DMS153 treated with DMSO at 0.1 percent for 48 hours (cell line): ENCODE data around the gene FEZF2.

Experiments used
- DNase-seq: peaks from one replicate; lab custom pipeline; 2025; ENCODE audit not compliant: unreplicated experiment; lab: John Stamatoyannopoulos, UW

FEZF2 gene

GRCh38 chr3:62373215-62373614, at the start of gene FEZF2:
Gene FEZF2 (minus strand): TSS chr3:62373550. CDS start chr3:62372868, 682 bp downstream.
- DNase-seq, result no peak

- DNase-seq, result no peak
Observed at GRCh38 chr3:62421207-62421606, 47.9 kb upstream of the FEZF2 start.

- no peak for DNase-seq
Observed at GRCh38 chr3:62416144-62416543, 42.8 kb upstream of the FEZF2 start.

GRCh38 chr3:62415312-62415801, 42.0 kb upstream of the FEZF2 start:
- no peak for DNase-seq

GRCh38 chr3:62414786-62415185, 41.4 kb upstream of the FEZF2 start:
- DNase-seq, result no peak

- DNase-seq, result no peak
Observed at GRCh38 chr3:62413687-62414086, 40.3 kb upstream of the FEZF2 start.

- no peak for DNase-seq
Observed at GRCh38 chr3:62406945-62407344, 33.6 kb upstream of the FEZF2 start.

- no peak for DNase-seq
Observed at GRCh38 chr3:62405566-62405965, 32.2 kb upstream of the FEZF2 start.

- no peak for DNase-seq
Observed at GRCh38 chr3:62405135-62405534, 31.8 kb upstream of the FEZF2 start.

GRCh38 chr3:62404321-62404720, 31.0 kb upstream of the FEZF2 start:
- no peak for DNase-seq

GRCh38 chr3:62403765-62404164, 30.4 kb upstream of the FEZF2 start:
- DNase-seq, result no peak

GRCh38 chr3:62392626-62393292, 19.4 kb upstream of the FEZF2 start:
- no peak for DNase-seq

GRCh38 chr3:62387251-62387650, 13.9 kb upstream of the FEZF2 start:
- DNase-seq, result no peak

GRCh38 chr3:62379321-62379798, 6.0 kb upstream of the FEZF2 start:
- no peak for DNase-seq

GRCh38 chr3:62378921-62379320, 5.6 kb upstream of the FEZF2 start:
- no peak for DNase-seq

- no peak for DNase-seq
Observed at GRCh38 chr3:62378311-62378789, 5.0 kb upstream of the FEZF2 start.

- no peak for DNase-seq
Observed at GRCh38 chr3:62376906-62377877, 3.8 kb upstream of the FEZF2 start.

GRCh38 chr3:62376454-62376720, 3.0 kb upstream of the FEZF2 start:
- DNase-seq, result no peak

GRCh38 chr3:62375655-62376453, 2.5 kb upstream of the FEZF2 start:
- no peak for DNase-seq

GRCh38 chr3:62374341-62375218, 1.2 kb upstream of the FEZF2 start:
- DNase-seq, result no peak
